ENCODE measurements around the gene TSHZ1.

- TF ChIP-seq, protein P1, sequence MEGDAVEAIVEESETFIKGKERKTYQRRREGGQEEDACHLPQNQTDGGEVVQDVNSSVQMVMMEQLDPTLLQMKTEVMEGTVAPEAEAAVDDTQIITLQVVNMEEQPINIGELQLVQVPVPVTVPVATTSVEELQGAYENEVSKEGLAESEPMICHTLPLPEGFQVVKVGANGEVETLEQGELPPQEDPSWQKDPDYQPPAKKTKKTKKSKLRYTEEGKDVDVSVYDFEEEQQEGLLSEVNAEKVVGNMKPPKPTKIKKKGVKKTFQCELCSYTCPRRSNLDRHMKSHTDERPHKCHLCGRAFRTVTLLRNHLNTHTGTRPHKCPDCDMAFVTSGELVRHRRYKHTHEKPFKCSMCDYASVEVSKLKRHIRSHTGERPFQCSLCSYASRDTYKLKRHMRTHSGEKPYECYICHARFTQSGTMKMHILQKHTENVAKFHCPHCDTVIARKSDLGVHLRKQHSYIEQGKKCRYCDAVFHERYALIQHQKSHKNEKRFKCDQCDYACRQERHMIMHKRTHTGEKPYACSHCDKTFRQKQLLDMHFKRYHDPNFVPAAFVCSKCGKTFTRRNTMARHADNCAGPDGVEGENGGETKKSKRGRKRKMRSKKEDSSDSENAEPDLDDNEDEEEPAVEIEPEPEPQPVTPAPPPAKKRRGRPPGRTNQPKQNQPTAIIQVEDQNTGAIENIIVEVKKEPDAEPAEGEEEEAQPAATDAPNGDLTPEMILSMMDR (IDR thresholded peaks at IDR 0.05): no peak
- no peak for TF ChIP-seq POLR2A (IDR thresholded peaks at IDR 0.05)
Measured at GRCh38 chr18:75170022-75170789, 40.4 kb upstream of the TSHZ1 start.

Measured in gastroesophageal sphincter (tissue), 3 donors.